Endothelial cell of umbilical vein (primary cell): ENCODE measurements around the gene MAN1A1. TPM values are rescaled to one million over a fixed set of nuclear protein-coding genes. Genes with fewer than 3 reads are reported as not detected.
"Not testable (repeated sequence)": the region's sequence is repeated elsewhere in the genome, so short reads cannot be mapped to it uniquely, and the experiment has no call there.

ENCODE experiments used
- BruUV-seq: library from RNA; stranded (reverse); fragments of 400-500 nt; replicated peaks from 2 replicates; lab custom pipeline; 2021; lab: Mats Ljungman, UMichigan
- CTCF ChIA-PET: fragments of 300-600, 350-600 bp; sonication (Branson Sonifier 250); formaldehyde crosslinking; loops from one replicate; lab custom pipeline; 2021; ENCODE audit warnings: antibody characterized with exemption, inconsistent platforms; lab: Charles Lee
- POLR2A ChIA-PET: fragments of 300-600, 350-600 bp; sonication (Branson Sonifier 250); formaldehyde crosslinking; loops from one replicate; lab custom pipeline; 2021; ENCODE audit warnings: antibody characterized with exemption, inconsistent platforms; lab: Charles Lee
- DNase-seq: peaks from one replicate; pipeline ENCODE4 v3.0.0-alpha.2; 2011; ENCODE audit warnings: low read depth, low spot score
- FAIRE-seq: peaks from 2 replicates; lab custom pipeline; 2011; peaks lifted over from hg19 to GRCh38; lab: Jason Lieb, UNC
- H2AFZ ChIP-seq: 2 replicates; pipeline ENCODE4 v1.6.0; 2012; ENCODE audit warnings: low read depth, low read length, control low read depth, inconsistent platforms
- H3K27ac ChIP-seq: 2 replicates; pipeline ENCODE4 v1.5.1; 2011; ENCODE audit warnings: low read depth, mild to moderate bottlenecking, control low read depth, low read length, moderate library complexity; ENCODE audit not compliant: insufficient read depth
- H3K27me3 ChIP-seq, 2 experiments: 2 replicates each; pipeline versions ENCODE4 v1.6.0 to v1.6.1; 2011; ENCODE audit warnings: low read length in 2 of 2, mixed read lengths in 1 of 2; ENCODE audit not compliant: control insufficient read depth in 2 of 2, insufficient read depth in 2 of 2
- H3K36me3 ChIP-seq, 2 experiments: 2 replicates in 1 of 2; 3 replicates in 1 of 2; pipeline ENCODE4 v1.5.1; 2011; ENCODE audit warnings: low read length in 2 of 2, mild to moderate bottlenecking in 1 of 2, moderate library complexity in 1 of 2; ENCODE audit not compliant: control insufficient read depth in 2 of 2, insufficient read depth in 2 of 2; ENCODE audit errors: extremely low read depth in 1 of 2
- H3K4me1 ChIP-seq: 3 replicates; pipeline ENCODE4 v1.5.1; 2011; ENCODE audit warnings: mild to moderate bottlenecking, low read length; ENCODE audit not compliant: control insufficient read depth, insufficient read depth; ENCODE audit errors: extremely low read depth
- H3K4me2 ChIP-seq: 2 replicates; pipeline ENCODE4 v1.6.1; 2011; ENCODE audit warnings: low read length, control low read depth, mixed read lengths; ENCODE audit not compliant: insufficient read depth
- H3K4me3 ChIP-seq, 3 experiments: fragments of 200-600 bp in 1 of 3; sonication (generic), shearing (Covaris generic) in 1 of 3; replicated peaks in 1 of 3; 2 replicates each; pipeline ENCODE4 v1.5.1; 2011 to 2016; ENCODE audit warnings: control low read depth in 3 of 3, low read length in 3 of 3, mild to moderate bottlenecking in 2 of 3, inconsistent platforms in 1 of 3, low read depth in 1 of 3, moderate library complexity in 1 of 3; ENCODE audit not compliant: insufficient read depth in 1 of 3
- H3K79me2 ChIP-seq: 2 replicates; pipeline ENCODE4 v1.6.0; 2012; ENCODE audit warnings: low read length, inconsistent platforms; ENCODE audit not compliant: control insufficient read depth, insufficient read depth
- H3K9ac ChIP-seq: replicated peaks from 2 replicates; pipeline ENCODE3; 2011; ENCODE audit warnings: low read length, control low read depth; ENCODE audit not compliant: insufficient read depth; ENCODE audit errors: extremely low read depth
- H3K9me1 ChIP-seq: replicated peaks from 3 replicates; pipeline ENCODE4 v1.6.0; 2011; ENCODE audit warnings: mild to moderate bottlenecking, low read length; ENCODE audit not compliant: control insufficient read depth, insufficient read depth; ENCODE audit errors: extremely low read depth
- H3K9me3 ChIP-seq: replicated peaks from 2 replicates; pipeline ENCODE4 v1.5.1; 2012; ENCODE audit warnings: low read length, inconsistent platforms; ENCODE audit not compliant: control insufficient read depth, insufficient read depth
- H4K20me1 ChIP-seq: replicated peaks from 2 replicates; pipeline ENCODE3; 2011; ENCODE audit warnings: mild to moderate bottlenecking, low read length; ENCODE audit not compliant: control insufficient read depth, insufficient read depth; ENCODE audit errors: extremely low read depth
- CTCF ChIP-seq, 2 donors: IDR thresholded peaks; 1 replicate in 1 of 2; 2 replicates in 1 of 2; pipeline ENCODE4 v1.5.1; 2011; ENCODE audit warnings: low read length in 2 of 2, mild to moderate bottlenecking in 2 of 2, moderate library complexity in 2 of 2, control low read depth in 1 of 2, inconsistent platforms in 1 of 2, low read depth in 1 of 2; ENCODE audit not compliant: insufficient read depth in 1 of 2; ENCODE audit errors: extremely low read depth in 1 of 2
- EZH2 ChIP-seq: IDR thresholded peaks from 2 replicates; pipeline ENCODE4 v1.6.1; 2012; ENCODE audit warnings: borderline replicate concordance, low read depth, mild to moderate bottlenecking, moderate library complexity, low read length, inconsistent platforms; ENCODE audit not compliant: severe bottlenecking
- FOS ChIP-seq: IDR thresholded peaks from 2 replicates; pipeline ENCODE4 v1.6.1; 2011; ENCODE audit warnings: mild to moderate bottlenecking, low read length, moderate library complexity, borderline replicate concordance; ENCODE audit not compliant: insufficient read depth
- GATA2 ChIP-seq: IDR thresholded peaks from 2 replicates; pipeline ENCODE4 v1.7.0; 2011; ENCODE audit warnings: low read depth, mild to moderate bottlenecking, moderate library complexity, mixed read lengths, low read length; ENCODE audit not compliant: insufficient read length, insufficient read depth
- JUN ChIP-seq: IDR thresholded peaks from 2 replicates; pipeline ENCODE4 v1.6.1; 2011; ENCODE audit warnings: borderline replicate concordance, low read depth; ENCODE audit not compliant: insufficient read length, insufficient read depth
- MYC ChIP-seq: IDR thresholded peaks from one replicate; pipeline ENCODE4 v1.6.1; 2011; ENCODE audit warnings: mild to moderate bottlenecking, low read depth, low read length
- POLR2A ChIP-seq: IDR thresholded peaks from 2 replicates; pipeline ENCODE4 v1.6.1; 2012; ENCODE audit warnings: low read depth, mild to moderate bottlenecking, control low read depth, low read length
- POLR2AphosphoS5 ChIP-seq: IDR thresholded peaks from 2 replicates; pipeline ENCODE4 v1.6.1; 2012; ENCODE audit warnings: low read depth, mild to moderate bottlenecking, control low read depth, low read length, moderate library complexity; ENCODE audit not compliant: insufficient read depth
- dilution Hi-C: fragments of 300-500 bp; cut with MboI; formaldehyde crosslinking; loops from one replicate; pipeline ENCODE4 v1.15.0; 2019; ENCODE audit warnings: low sequenced_read_pairs; ENCODE audit not compliant: extremely low pct_ligation_motif_present
- intact Hi-C: fragments of 100-400 bp; cut with micrococcal nuclease; formaldehyde crosslinking; loops from one replicate; pipeline ENCODE4 v1.10.0; 2022
- polyA plus RNA-seq, 4 experiments: library from polyadenylated mRNA; depleted of rRNA in 3 of 4; stranded (reverse) in 3 of 4; unstranded in 1 of 4; fragments of >200 nt; gene quantifications; 2 replicates each; pipeline versions ENCODE4 v1.2.1 to v1.2.3, GENCODE V29; 2011 to 2012; ENCODE audit warnings: missing spikeins in 1 of 4
- total RNA-seq: library from RNA; stranded (reverse); gene quantifications from 2 replicates; pipeline ENCODE4 v1.2.3, GENCODE V29; 2021
- TF ChIP-seq, protein P1 (sequence below): IDR thresholded peaks from 2 replicates; pipeline ENCODE4 v1.6.1; 2011; ENCODE audit not compliant: insufficient read depth, insufficient read length

Gene MAN1A1
- total and polyA plus RNA-seq, 2 donors (not counting 3 experiments of a cell fraction or from before 2014, with no cell fraction given): 3.3 to 12.9 TPM

DNA sequence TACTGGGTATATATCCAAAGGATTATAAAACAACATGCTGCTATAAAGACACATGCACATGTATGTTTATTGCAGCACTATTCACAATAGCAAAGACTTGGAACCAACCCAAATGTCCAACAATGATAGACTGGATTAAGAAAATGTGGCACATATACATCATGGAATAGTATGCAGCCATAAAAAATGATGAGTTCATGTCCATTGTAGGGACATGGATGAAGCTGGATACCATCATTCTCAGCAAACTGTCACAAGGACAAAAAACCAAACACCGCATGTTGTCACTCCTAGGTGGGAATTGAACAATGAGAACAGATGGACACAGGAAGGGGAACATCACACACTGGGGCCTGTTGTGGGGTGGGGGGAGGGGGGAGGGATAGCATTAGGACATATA lies 27.5 kb upstream of the MAN1A1 start:
- H3K9ac ChIP-seq, DNase-seq, FAIRE-seq, H3K79me2 ChIP-seq, CTCF ChIA-PET, H3K4me1 ChIP-seq, H3K9me1 ChIP-seq, H3K36me3 ChIP-seq, intact Hi-C loops, H4K20me1 ChIP-seq, POLR2A ChIA-PET, H3K27ac ChIP-seq, H3K27me3 ChIP-seq, BruUV-seq, H3K9me3 ChIP-seq, H3K4me3 ChIP-seq, H3K4me2 ChIP-seq, H2AFZ ChIP-seq, dilution Hi-C loops: not testable (repeated sequence)

DNA sequence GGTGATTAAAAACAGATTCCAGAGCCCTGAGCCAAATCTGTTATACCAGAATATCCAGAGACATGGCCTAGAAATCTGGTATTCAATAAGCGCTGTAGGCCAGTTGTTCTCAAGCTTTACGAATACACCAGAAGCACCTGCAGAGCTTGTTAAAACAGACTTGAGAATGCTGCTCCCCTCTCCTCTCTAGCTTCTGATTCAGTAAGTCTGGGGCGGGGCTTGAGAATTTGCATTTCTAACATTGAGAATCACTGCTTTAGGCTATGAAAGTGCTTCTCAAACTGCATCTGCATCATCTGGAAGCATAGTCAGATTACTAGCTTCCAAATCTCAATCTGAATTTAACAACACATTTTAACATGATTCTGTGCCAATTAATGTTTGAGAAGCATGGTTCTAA lies 20.5 kb upstream of the MAN1A1 start:
- dilution Hi-C loops (no loop called here), intact Hi-C loops (no loop called here)
- no peak overlapping the region for H2AFZ ChIP-seq
- H3K27ac ChIP-seq: no peak overlapping the region
- H3K9me1 ChIP-seq: no peaks in the 10 kb centered on the region
- no peak overlapping the region for H3K4me2 ChIP-seq
- DNase-seq: no peak
- H3K36me3 ChIP-seq: no peaks in the 10 kb centered on the region
- no peaks in the 10 kb centered on the region for H4K20me1 ChIP-seq
- H3K9me3 ChIP-seq: no peaks in the 10 kb centered on the region
- TF ChIP-seq JUN: no peak
- no peak for TF ChIP-seq FOS
- no peak for TF ChIP-seq POLR2A
- TF ChIP-seq, protein P1, sequence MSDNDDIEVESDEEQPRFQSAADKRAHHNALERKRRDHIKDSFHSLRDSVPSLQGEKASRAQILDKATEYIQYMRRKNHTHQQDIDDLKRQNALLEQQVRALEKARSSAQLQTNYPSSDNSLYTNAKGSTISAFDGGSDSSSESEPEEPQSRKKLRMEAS: no peak
- TF ChIP-seq POLR2AphosphoS5: no peak
- no peak for TF ChIP-seq GATA2
- no peak for TF ChIP-seq EZH2
- no peak for TF ChIP-seq MYC
- no peak for TF ChIP-seq CTCF (IDR thresholded peaks at IDR 0.05; ENCODE audit: extremely low read depth in 1 of 2, insufficient read depth in 1 of 2, low read depth in 1 of 2, low read length in 2 of 2)
- ChIA-PET POLR2A (no interaction called here), CTCF (no interaction called here)
- no peak for FAIRE-seq
- H3K27me3 ChIP-seq: no peaks in the 10 kb centered on the region
- H3K79me2 ChIP-seq: no peaks in the 10 kb centered on the region
- H3K4me3 ChIP-seq: no peak overlapping the region
- H3K4me1 ChIP-seq: no peaks in the 10 kb centered on the region
- no TSS peak for BruUV-seq
- no peak overlapping the region for H3K9ac ChIP-seq
